ENCODE data around the gene NKAIN4. TPM values are rescaled to one million over a fixed set of nuclear protein-coding genes. Genes with fewer than 3 reads are reported as not detected.

Gene NKAIN4
- polyA plus RNA-seq, 1 donor (not counting 4 experiments of a cell fraction or from before 2014, with no cell fraction given): not detected

- dilution Hi-C loops (cut with MboI; ENCODE audit: extremely low pct_ligation_motif_present, low sequenced_read_pairs): loop anchor here (10.0 kb wide), 1 partner anchor 59 kb away; no protein-coding TSS in a partner anchor
- FAIRE-seq (no peak), DNase-seq (ENCODE audit: low read depth, low spot score) (no peak)
- H3K4me2 ChIP-seq (ENCODE audit: control insufficient read depth, extremely low read depth, insufficient read depth, low read depth, low read length): no peak overlapping the region
- H3K4me1 ChIP-seq (ENCODE audit: control insufficient read depth, extremely low read depth, insufficient read depth, low read length): no peaks in the 10 kb centered on the region
- H4K20me1 ChIP-seq (ENCODE audit: control insufficient read depth, extremely low read depth, insufficient read depth, low read length): peaks cover 3% of the 10 kb centered on the region
- H3K4me3 ChIP-seq (ENCODE audit: control insufficient read depth in 2 of 3, extremely low read depth in 1 of 3, insufficient read depth in 2 of 3, low read depth in 1 of 3, low read length in 3 of 3): no peak overlapping the region
- H3K9me1 ChIP-seq (ENCODE audit: control insufficient read depth, extremely low read depth, insufficient read depth, low read length): no peaks in the 10 kb centered on the region
- H3K27ac ChIP-seq (ENCODE audit: control insufficient read depth, insufficient read depth, low read length): no peak overlapping the region
- no peak for TF ChIP-seq CTCF (optimal IDR thresholded peaks at IDR 0.05 in 1 of 3, IDR thresholded peaks at IDR 0.05 in 1 of 3, conservative IDR thresholded peaks at IDR 0.05 in 1 of 3; ENCODE audit: extremely low read depth in 1 of 3, insufficient read depth in 2 of 3, low read length in 3 of 3)
- TF ChIP-seq EZH2 (IDR thresholded peaks at IDR 0.05; ENCODE audit: low read length): no peak
- no peaks in the 10 kb centered on the region for H3K27me3 ChIP-seq (ENCODE audit: control insufficient read depth, extremely low read depth, insufficient read depth, low read length)
- H2AFZ ChIP-seq (ENCODE audit: control insufficient read depth, low read length): no peak overlapping the region
- peaks cover 29 to 37% of the 10 kb centered on the region in 2 experiments for H3K36me3 ChIP-seq (ENCODE audit: control insufficient read depth in 2 of 2, extremely low read depth in 1 of 2, insufficient read depth in 2 of 2, low read length in 2 of 2)
- no peaks in the 10 kb centered on the region for H3K9me3 ChIP-seq (ENCODE audit: control insufficient read depth, low read depth, low read length)
- no peaks in the 10 kb centered on the region for H3K79me2 ChIP-seq (ENCODE audit: control insufficient read depth, insufficient read depth, low read length)
- no peak overlapping the region for H3K9ac ChIP-seq (ENCODE audit: control insufficient read depth, extremely low read depth, insufficient read depth, low read length)
Observed at GRCh38 chr20:63283397-63284082, 29.3 kb upstream of the NKAIN4 start.

GRCh38 chr20:63282946-63283345, 28.7 kb upstream of the NKAIN4 start:
- H3K4me3 ChIP-seq (ENCODE audit: control insufficient read depth in 2 of 3, extremely low read depth in 1 of 3, insufficient read depth in 2 of 3, low read depth in 1 of 3, low read length in 3 of 3): no peak overlapping the region
- peaks cover 3% of the 10 kb centered on the region for H4K20me1 ChIP-seq (ENCODE audit: control insufficient read depth, extremely low read depth, insufficient read depth, low read length)

More at GRCh38 chr20:63282946-63283345, 28.7 kb upstream of the NKAIN4 start:
- Histone ChIP-seq H3K27me3 (ENCODE audit: control insufficient read depth, extremely low read depth, insufficient read depth, low read length) (no peaks in the 10 kb centered on the region), H3K9me1 (ENCODE audit: control insufficient read depth, extremely low read depth, insufficient read depth, low read length) (no peaks in the 10 kb centered on the region), H3K36me3 (ENCODE audit: control insufficient read depth in 2 of 2, extremely low read depth in 1 of 2, insufficient read depth in 2 of 2, low read length in 2 of 2) (peaks cover 27 to 36% of the 10 kb centered on the region in 2 experiments), H3K79me2 (ENCODE audit: control insufficient read depth, insufficient read depth, low read length) (no peaks in the 10 kb centered on the region), H3K4me1 (ENCODE audit: control insufficient read depth, extremely low read depth, insufficient read depth, low read length) (no peaks in the 10 kb centered on the region), H3K9me3 (ENCODE audit: control insufficient read depth, low read depth, low read length) (no peaks in the 10 kb centered on the region), H3K27ac (ENCODE audit: control insufficient read depth, insufficient read depth, low read length) (no peak overlapping the region), H2AFZ (ENCODE audit: control insufficient read depth, low read length) (no peak overlapping the region), H3K9ac (ENCODE audit: control insufficient read depth, extremely low read depth, insufficient read depth, low read length) (no peak overlapping the region), H3K4me2 (ENCODE audit: control insufficient read depth, extremely low read depth, insufficient read depth, low read depth, low read length) (no peak overlapping the region)
- DNase-seq (ENCODE audit: low read depth, low spot score) (no peak), FAIRE-seq (no peak)
- dilution Hi-C loops (cut with MboI; ENCODE audit: extremely low pct_ligation_motif_present, low sequenced_read_pairs): loop anchor here (10.0 kb wide), 1 partner anchor 58 kb away; no protein-coding TSS in a partner anchor
- TF ChIP-seq CTCF (optimal IDR thresholded peaks at IDR 0.05 in 1 of 3, IDR thresholded peaks at IDR 0.05 in 1 of 3, conservative IDR thresholded peaks at IDR 0.05 in 1 of 3; ENCODE audit: extremely low read depth in 1 of 3, insufficient read depth in 2 of 3, low read length in 3 of 3) (no peak), EZH2 (IDR thresholded peaks at IDR 0.05; ENCODE audit: low read length) (no peak)

Data from keratinocyte (primary cell).